ENCODE data around the gene DYNC1H1. TPM values are rescaled to one million over a fixed set of nuclear protein-coding genes. Genes with fewer than 3 reads are reported as not detected.

The DYNC1H1 gene
- total and polyA plus RNA-seq, 2 experiments from 2014 or later: 158 to 434 TPM

DNA sequence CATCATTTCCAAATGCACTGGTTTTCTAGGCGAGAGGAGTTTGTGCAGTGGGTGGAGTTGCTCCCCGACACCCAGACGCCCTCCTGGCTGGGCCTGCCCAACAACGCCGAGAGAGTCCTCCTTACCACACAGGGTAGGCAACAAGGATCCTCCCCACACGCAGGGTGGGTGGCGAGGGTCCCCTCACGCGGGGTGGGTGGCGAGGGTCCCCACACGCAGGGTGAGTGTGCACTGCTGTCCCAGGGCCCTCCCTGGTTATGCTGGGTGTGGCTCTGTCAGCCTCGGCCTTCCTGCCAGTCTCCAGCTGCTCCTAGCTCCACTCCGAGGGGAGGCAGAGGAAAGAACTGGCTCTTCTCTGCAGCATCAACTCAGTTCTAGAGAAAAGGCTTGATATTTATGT lies 80.2 kb downstream of the DYNC1H1 start:
- Histone ChIP-seq H3K4me3 (no peak overlapping the region), H3K27ac (no peak overlapping the region), H3K27me3 (no peaks in the 10 kb centered on the region), H3K9me3 (ENCODE audit: low read depth) (no peaks in the 10 kb centered on the region), H3K4me1 (ENCODE audit: low read depth) (no peaks in the 10 kb centered on the region), H3K36me3 (peaks cover 68% of the 10 kb centered on the region)
- no peak for DNase-seq (ENCODE audit: low read depth in 1 of 2, low spot score in 1 of 2)
- TF ChIP-seq, protein P1, sequence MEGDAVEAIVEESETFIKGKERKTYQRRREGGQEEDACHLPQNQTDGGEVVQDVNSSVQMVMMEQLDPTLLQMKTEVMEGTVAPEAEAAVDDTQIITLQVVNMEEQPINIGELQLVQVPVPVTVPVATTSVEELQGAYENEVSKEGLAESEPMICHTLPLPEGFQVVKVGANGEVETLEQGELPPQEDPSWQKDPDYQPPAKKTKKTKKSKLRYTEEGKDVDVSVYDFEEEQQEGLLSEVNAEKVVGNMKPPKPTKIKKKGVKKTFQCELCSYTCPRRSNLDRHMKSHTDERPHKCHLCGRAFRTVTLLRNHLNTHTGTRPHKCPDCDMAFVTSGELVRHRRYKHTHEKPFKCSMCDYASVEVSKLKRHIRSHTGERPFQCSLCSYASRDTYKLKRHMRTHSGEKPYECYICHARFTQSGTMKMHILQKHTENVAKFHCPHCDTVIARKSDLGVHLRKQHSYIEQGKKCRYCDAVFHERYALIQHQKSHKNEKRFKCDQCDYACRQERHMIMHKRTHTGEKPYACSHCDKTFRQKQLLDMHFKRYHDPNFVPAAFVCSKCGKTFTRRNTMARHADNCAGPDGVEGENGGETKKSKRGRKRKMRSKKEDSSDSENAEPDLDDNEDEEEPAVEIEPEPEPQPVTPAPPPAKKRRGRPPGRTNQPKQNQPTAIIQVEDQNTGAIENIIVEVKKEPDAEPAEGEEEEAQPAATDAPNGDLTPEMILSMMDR (IDR thresholded peaks at IDR 0.05; ENCODE audit: low read depth, low read length): no peak

DNA sequence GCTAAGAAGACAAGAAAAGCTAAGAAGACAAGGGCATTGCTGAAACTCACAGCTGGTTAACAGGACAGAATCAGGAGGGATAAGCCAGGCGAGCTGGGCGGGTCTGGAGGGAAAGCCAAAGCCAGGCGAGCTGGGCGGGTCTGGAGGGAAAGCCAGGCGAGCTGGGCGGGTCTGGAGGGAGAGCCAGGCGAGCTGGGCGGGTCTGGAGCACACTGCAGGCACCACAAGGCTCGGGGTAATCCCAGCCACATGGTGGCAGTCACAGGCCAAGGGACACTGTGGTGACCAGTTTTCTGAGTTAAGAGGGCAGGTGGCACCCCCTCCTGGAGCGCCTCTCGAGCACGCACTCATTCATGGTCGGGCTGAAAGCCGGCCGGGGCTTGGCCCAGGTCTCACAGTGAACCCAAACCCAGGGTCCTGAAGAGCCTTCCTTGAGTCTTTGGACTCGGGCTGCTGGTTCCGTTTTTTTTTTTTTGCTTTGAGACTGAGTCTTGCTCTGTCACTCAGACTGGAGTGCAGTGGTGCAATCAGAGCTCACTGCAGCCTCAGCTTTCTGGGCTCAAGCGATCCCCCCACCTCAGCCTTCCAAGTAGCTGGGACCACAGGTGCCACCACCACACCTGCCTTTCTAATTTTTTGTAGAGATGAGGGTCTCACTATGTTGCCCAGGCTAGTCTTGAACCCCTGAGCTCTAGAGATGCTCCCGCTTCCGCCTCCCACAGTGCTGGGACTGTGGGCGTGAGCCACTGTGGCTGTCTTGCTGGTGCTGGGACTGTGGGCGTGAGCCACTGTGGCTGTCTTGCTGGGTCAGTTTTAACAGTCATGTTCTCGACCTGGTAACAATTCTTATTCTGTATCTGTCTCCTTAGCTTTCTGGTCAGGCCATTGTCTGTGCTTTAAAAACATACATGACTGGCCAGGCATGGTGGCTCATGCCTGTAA lies 82.2 kb downstream of the DYNC1H1 start:
- Histone ChIP-seq H3K9me3 (ENCODE audit: low read depth) (no peaks in the 10 kb centered on the region), H3K4me3 (no peak overlapping the region), H3K27ac (peak overlapping the region; percentile 52), H3K27me3 (no peaks in the 10 kb centered on the region), H3K4me1 (ENCODE audit: low read depth) (no peaks in the 10 kb centered on the region), H3K36me3 (peaks cover 64% of the 10 kb centered on the region)
- DNase-seq (ENCODE audit: low read depth in 1 of 2, low spot score in 1 of 2): peak; percentile 66 to 94
- TF ChIP-seq, protein P1 (IDR thresholded peaks at IDR 0.05; ENCODE audit: low read depth, low read length): peak; percentile 24

DNA sequence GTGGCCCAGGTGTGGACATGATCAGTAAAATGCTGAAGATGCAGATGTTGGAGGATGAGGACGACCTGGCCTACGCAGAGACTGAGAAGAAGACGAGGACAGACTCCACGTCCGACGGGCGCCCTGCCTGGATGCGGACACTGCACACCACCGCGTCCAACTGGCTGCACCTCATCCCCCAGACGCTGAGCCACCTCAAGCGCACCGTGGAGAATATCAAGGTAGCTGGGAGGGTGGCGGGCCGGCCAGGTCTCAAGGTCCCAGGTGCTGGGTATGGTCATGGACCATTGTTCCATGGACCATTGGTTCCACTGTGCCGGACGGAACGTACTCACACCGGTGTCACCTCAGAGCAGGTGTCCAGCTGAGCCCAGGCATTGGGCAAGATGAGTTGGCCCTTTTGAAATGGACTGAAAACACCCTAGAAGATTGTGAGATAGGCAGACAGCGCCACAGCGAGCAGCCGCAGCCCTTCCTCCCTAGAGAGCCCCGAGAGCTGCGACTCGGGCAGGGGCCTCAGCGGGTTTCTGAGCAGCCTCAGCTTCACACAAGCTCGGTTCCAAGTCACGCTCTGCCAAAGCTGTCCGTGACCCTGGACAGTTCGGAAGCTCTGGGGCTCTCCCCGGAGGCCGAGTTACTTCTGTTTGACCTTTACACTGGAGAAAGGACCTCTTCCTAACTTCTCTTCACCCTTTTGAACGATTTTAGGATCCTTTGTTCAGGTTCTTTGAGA lies 83.6 kb downstream of the DYNC1H1 start:
- Histone ChIP-seq H3K9me3 (ENCODE audit: low read depth) (no peaks in the 10 kb centered on the region), H3K4me1 (ENCODE audit: low read depth) (no peaks in the 10 kb centered on the region), H3K27me3 (no peaks in the 10 kb centered on the region), H3K36me3 (peaks cover 51% of the 10 kb centered on the region), H3K4me3 (no peak overlapping the region), H3K27ac (no peak overlapping the region)
- DNase-seq (ENCODE audit: low read depth in 1 of 2, low spot score in 1 of 2): no peak
- TF ChIP-seq, protein P1 (IDR thresholded peaks at IDR 0.05; ENCODE audit: low read depth, low read length): no peak

DNA sequence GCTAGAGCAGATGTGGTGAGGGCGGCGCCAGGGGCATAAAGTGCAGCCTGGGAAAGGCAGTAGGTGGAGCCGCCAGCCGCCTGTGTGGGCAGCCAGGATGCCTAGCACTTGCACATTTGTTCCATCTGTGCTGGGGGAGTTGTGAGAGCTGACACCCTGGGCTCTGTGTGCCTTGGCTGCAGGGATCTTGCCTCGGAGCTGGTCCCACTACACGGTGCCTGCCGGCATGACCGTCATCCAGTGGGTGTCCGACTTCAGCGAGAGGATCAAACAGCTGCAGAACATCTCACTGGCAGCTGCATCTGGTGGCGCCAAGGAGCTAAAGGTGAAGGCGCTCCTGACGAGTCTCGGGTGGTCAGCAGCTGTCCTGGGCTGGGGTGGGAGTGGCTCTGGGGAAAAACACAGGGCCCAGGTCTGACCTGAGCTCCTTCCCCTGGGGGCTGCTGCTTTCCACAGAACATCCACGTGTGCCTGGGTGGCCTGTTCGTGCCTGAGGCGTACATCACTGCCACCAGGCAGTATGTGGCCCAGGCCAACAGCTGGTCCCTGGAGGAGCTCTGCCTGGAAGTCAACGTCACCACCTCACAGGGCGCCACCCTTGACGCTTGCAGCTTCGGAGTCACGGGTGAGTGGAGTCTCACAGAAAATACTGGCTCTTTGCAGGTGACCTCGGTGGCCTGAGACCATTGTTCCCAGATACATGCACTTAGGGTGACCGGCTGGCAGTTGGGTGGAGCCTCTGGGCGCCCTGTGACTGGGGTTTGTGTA lies 85.1 kb downstream of the DYNC1H1 start:
- Histone ChIP-seq H3K27ac (no peak overlapping the region), H3K4me3 (no peak overlapping the region), H3K9me3 (ENCODE audit: low read depth) (no peaks in the 10 kb centered on the region), H3K27me3 (no peaks in the 10 kb centered on the region), H3K36me3 (peaks cover 39% of the 10 kb centered on the region), H3K4me1 (ENCODE audit: low read depth) (no peaks in the 10 kb centered on the region)
- TF ChIP-seq, protein P1 (IDR thresholded peaks at IDR 0.05; ENCODE audit: low read depth, low read length): no peak
- no peak for DNase-seq (ENCODE audit: low read depth in 1 of 2, low spot score in 1 of 2)

DNA sequence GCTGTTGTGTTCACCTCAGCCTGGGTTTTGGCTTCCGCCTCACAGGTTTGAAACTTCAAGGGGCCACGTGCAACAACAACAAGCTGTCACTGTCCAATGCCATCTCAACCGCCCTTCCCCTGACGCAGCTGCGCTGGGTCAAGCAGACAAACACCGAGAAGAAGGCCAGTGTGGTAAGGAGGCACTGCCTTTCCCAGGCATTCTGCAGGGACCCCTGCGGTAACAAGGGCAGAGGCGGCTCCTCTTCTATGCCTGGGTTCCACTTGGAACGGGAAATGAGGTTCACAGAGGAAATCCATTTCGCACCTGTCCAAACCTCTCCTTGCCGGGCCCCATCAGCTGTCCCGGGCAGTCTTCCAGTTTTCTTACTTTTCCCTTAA lies 85.6 kb downstream of the DYNC1H1 start:
- no peak for DNase-seq (ENCODE audit: low read depth in 1 of 2, low spot score in 1 of 2)
- Histone ChIP-seq H3K9me3 (ENCODE audit: low read depth) (no peaks in the 10 kb centered on the region), H3K4me3 (no peak overlapping the region), H3K27ac (no peak overlapping the region), H3K27me3 (no peaks in the 10 kb centered on the region), H3K36me3 (peaks cover 37% of the 10 kb centered on the region), H3K4me1 (ENCODE audit: low read depth) (no peaks in the 10 kb centered on the region)
- TF ChIP-seq, protein P1 (IDR thresholded peaks at IDR 0.05; ENCODE audit: low read depth, low read length): no peak
